GM12891 (cell line): ENCODE measurements around the gene OR4D1.

Experiments used
- POLR2A ChIP-seq: IDR thresholded peaks from 2 replicates; pipeline ENCODE4 v1.6.1; 2011; ENCODE audit warnings: low read depth, low read length, control low read depth
- POLR2AphosphoS5 ChIP-seq: IDR thresholded peaks from 2 replicates; pipeline ENCODE4 v1.6.1; 2011; ENCODE audit warnings: low read depth, low read length, control low read depth
- SPI1 ChIP-seq: IDR thresholded peaks from 2 replicates; pipeline ENCODE4 v1.6.1; 2011; ENCODE audit warnings: low read depth, low read length, control low read depth
- TAF1 ChIP-seq: IDR thresholded peaks from 2 replicates; pipeline ENCODE4 v1.6.1; 2011; ENCODE audit warnings: low read depth, low read length, control low read depth

DNA sequence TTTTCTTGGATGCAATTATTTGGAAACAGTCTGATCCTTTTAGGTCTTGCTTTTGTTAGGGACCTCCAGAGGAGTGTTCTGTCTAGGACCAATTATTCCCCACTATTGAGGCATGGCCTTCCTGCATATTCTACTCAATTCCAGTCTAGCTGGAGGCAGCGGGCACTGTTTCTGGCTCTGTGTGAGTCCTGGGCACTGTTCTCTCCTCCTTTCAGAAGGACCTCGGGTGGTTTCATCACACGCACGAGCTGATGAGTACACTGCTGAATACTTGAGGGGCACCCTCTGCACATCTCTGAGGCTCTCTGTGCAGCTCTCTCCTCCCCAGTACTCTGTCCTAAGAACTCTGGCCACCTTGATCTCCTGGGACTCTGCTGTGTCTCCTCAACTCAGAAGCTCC is 34.2 kb upstream of the OR4D1 start:
- TF ChIP-seq POLR2A (no peak), POLR2AphosphoS5 (no peak), SPI1 (no peak), TAF1 (no peak)
